WERI-Rb-1 (cell line): ENCODE data around the gene HERPUD2.
A peak's percentile ranks its signal among the peaks of the same experiment; 100 is the strongest.
"Not testable (repeated sequence)": the region's sequence is repeated elsewhere in the genome, so short reads cannot be mapped to it uniquely, and the experiment has no call there.

Experiments used
- DNase-seq: peaks from one replicate; pipeline ENCODE4 v3.0.0-alpha.2; 2020
- H3K27ac ChIP-seq: fragments of 250-450 bp; sonication (Bioruptor Pico); 2 replicates; pipeline ENCODE4 v1.5.1; 2020; ENCODE audit warnings: mild to moderate bottlenecking, moderate library complexity
- H3K27me3 ChIP-seq: fragments of 250-450 bp; sonication (Bioruptor Pico); 2 replicates; pipeline ENCODE4 v1.5.1; 2021; ENCODE audit warnings: mild to moderate bottlenecking, low read depth, moderate library complexity; ENCODE audit not compliant: insufficient read depth, severe bottlenecking
- H3K36me3 ChIP-seq: fragments of 250-450 bp; sonication (Bioruptor Pico); 2 replicates; pipeline ENCODE4 v1.5.1; 2020; ENCODE audit warnings: mild to moderate bottlenecking, moderate library complexity
- H3K4me3 ChIP-seq: 2 replicates; pipeline ENCODE4 v1.5.1; 2011; ENCODE audit warnings: low read depth, mild to moderate bottlenecking, control low read depth, low read length
- H3K9me3 ChIP-seq: fragments of 250-450 bp; sonication (Bioruptor Pico); 2 replicates; pipeline ENCODE4 v1.5.1; 2021; ENCODE audit warnings: mild to moderate bottlenecking, moderate library complexity; ENCODE audit not compliant: severe bottlenecking
- TF ChIP-seq, protein P1 (sequence below): IDR thresholded peaks from 2 replicates; pipeline ENCODE4 v1.5.1; 2011; ENCODE audit warnings: low read depth, mild to moderate bottlenecking, control low read depth, inconsistent platforms, low read length

The HERPUD2 gene

DNA sequence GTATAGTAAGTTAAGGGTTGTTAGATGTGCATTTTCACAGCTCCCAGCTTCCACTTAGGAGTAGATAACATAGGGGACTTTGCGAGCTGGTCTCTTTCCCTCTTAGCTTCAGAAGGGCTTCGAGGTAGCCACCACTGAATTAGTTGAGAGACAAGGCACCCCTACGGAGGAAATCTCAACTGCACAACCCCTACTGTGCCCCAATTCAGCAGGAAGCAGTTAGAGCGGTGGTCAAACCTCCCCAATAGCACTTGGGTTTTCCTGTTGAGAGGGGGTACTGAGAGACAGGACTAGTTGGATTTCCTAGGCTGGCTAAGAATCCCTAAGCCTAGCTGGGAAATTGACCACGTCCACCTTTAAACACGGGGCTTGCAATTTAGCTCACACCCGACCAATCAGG, 1.1 kb upstream of the HERPUD2 start:
- Histone ChIP-seq H3K27ac (no peak overlapping the region), H3K36me3 (peaks cover 1% of the 10 kb centered on the region), H3K27me3 (no peaks in the 10 kb centered on the region), H3K4me3 (no peak overlapping the region; the same call in 1 of the 2 replicates), H3K9me3 (no peaks in the 10 kb centered on the region)
- TF ChIP-seq, protein P1, sequence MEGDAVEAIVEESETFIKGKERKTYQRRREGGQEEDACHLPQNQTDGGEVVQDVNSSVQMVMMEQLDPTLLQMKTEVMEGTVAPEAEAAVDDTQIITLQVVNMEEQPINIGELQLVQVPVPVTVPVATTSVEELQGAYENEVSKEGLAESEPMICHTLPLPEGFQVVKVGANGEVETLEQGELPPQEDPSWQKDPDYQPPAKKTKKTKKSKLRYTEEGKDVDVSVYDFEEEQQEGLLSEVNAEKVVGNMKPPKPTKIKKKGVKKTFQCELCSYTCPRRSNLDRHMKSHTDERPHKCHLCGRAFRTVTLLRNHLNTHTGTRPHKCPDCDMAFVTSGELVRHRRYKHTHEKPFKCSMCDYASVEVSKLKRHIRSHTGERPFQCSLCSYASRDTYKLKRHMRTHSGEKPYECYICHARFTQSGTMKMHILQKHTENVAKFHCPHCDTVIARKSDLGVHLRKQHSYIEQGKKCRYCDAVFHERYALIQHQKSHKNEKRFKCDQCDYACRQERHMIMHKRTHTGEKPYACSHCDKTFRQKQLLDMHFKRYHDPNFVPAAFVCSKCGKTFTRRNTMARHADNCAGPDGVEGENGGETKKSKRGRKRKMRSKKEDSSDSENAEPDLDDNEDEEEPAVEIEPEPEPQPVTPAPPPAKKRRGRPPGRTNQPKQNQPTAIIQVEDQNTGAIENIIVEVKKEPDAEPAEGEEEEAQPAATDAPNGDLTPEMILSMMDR: no peak
- no peak for DNase-seq

DNA sequence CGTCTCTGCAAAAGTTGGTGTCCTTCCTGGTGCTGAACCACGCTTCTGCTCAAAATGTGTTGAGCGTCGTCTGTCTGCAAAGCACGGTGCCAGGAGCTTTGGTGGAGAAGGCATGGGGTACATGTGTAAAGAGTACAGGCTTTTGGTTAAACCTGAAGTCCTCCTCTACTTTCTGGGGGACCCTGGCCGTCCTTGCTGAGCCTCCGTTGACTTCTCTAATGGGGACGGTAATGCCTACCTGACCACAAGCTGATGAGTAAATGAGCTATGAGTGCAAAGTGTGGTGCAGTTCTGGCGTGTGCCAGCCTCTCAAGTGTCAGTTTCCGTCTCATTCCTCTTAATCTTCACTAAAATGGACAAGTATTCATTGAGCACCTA, 527 bp upstream of the HERPUD2 start:
- Histone ChIP-seq H3K9me3 (no peaks in the 10 kb centered on the region), H3K36me3 (peaks cover 3% of the 10 kb centered on the region), H3K27ac (peak overlapping the region; percentile 89), H3K27me3 (no peaks in the 10 kb centered on the region), H3K4me3 (peak overlapping the region; percentile 87)
- TF ChIP-seq, protein P1: no peak
- no peak for DNase-seq

DNA sequence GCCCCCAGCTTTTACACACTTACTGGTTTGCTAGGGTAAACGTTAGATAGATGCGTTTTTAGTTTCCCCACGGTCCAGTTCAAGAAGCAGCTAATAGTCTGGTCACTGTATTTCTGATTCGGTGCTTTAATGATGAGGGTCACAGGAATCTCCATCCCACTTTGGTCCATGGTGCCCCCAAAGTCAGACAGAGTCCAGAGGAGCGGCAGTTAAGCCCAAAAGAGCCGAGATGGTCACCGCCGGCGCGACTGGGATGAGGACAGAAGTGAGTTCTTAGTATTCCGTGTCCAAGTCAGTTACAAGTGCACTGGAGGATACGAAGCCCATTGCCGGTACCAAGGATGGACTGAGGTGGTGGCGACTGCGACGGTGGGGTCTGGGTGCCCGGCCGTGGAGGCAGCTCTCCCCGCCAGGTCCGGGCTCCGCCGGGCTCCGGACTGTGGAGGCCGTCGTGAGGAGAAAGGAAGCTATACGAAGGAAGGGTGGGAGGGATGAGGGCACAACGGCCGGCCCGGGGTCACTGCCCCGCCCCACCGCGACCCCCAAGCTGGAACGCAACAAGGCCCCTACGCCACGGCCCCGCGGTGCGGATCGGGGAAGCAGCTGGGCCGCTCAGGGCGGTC, 663 bp downstream of the HERPUD2 start:
- TF ChIP-seq, protein P1: no peak
- DNase-seq: no peak

DNA sequence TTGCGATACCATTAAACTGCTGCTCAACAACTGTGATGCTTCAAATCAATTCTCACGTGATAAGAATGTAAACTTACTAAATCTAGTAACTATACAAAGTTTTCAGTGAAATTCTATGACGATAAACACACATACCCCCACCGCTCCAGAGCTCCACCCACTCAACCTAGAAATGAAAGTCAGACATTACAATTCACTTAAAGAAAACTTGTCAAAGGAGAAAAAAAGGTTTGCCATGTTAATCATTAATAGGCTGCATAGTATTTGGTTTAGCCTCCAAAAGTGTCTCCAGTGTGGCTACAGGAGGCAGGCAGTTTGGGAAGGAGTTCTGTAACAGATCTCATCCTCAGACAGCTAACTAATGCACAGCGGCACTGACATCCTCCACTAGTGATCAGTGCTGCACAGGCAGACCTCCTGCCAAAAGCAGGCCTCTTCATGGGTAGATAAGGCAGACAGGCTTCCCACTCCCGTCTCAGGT, 3.1 kb downstream of the HERPUD2 start:
- peaks cover 3% of the 10 kb centered on the region for H3K36me3 ChIP-seq
- H3K27ac ChIP-seq: no peak overlapping the region
- DNase-seq: no peak
- H3K9me3 ChIP-seq: no peaks in the 10 kb centered on the region
- H3K4me3 ChIP-seq: no peak overlapping the region
- TF ChIP-seq, protein P1: no peak
- no peaks in the 10 kb centered on the region for H3K27me3 ChIP-seq

More for the DNA sequence above, 663 bp downstream of the HERPUD2 start:
- no peaks in the 10 kb centered on the region for H3K9me3 ChIP-seq
- H3K27me3 ChIP-seq: no peaks in the 10 kb centered on the region
- peaks cover 3% of the 10 kb centered on the region for H3K36me3 ChIP-seq
- peak overlapping the region; percentile 87 for H3K4me3 ChIP-seq
- peak overlapping the region; percentile 89 for H3K27ac ChIP-seq

DNA sequence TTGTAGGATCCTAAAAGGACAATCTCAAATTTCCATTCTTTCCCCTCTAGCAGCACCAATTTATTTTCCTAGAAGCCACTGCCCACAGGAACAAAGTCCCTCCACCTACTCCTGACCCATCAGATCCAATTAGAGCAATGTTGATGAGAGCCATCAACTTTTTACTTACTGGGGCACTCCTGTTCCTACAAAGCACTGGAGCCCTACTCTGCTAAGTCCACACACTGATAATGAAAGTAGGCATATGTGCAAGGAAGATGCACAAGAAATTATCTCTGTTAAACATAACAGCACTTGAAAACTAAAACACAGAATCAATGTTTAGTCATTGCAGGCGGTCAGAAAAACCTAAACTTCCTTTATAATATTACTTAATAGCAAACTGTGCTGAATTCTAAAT, 3.6 kb downstream of the HERPUD2 start:
- Histone ChIP-seq H3K27me3 (no peaks in the 10 kb centered on the region), H3K27ac (no peak overlapping the region), H3K4me3 (no peak overlapping the region), H3K9me3 (no peaks in the 10 kb centered on the region), H3K36me3 (peaks cover 3% of the 10 kb centered on the region)
- TF ChIP-seq, protein P1: no peak
- DNase-seq: no peak

DNA sequence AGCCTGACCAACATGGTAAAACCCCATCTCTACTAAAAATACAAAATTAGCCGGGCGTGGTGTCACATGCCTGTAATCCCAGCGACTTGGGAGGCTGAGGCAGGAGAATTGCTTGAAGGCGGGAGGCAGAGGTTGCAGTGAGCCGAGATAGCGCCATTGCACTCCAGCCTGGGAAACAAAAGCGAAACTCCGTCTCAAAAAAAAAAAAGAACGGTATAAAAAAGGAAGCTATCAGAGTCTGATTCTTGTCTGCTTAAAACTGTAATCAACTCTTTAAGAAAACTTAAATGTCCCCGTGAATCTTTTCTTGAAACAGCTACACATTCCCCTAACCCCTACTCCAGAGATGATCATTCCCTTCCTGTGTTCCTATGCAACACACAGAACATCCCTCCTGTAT, 4.3 kb downstream of the HERPUD2 start:
- not testable (repeated sequence) for H3K4me3 ChIP-seq, DNase-seq, H3K27ac ChIP-seq, H3K27me3 ChIP-seq, H3K9me3 ChIP-seq, H3K36me3 ChIP-seq
